Pancreas (tissue), 10 donors: ENCODE data around the gene RNASE8. TPM values are rescaled to one million over a fixed set of nuclear protein-coding genes. Genes with fewer than 3 reads are reported as not detected.

Experiments used
- ATAC-seq, 4 donors: fragments of 200-7000 bp; cut with Tn5 transposase; one replicate each; pipeline versions ENCODE4 v1.8.0 to v1.9.1; 2020; ENCODE audit warnings: mild to moderate bottlenecking in 4 of 4, moderate library complexity in 4 of 4
- DNase-seq, 6 donors: peaks; one replicate each; pipeline ENCODE4 v3.0.0-alpha.2; 2020
- FAIRE-seq: peaks from 2 replicates; lab custom pipeline; 2012; peaks lifted over from hg19 to GRCh38; lab: Jason Lieb, UNC
- H3K27ac ChIP-seq, 4 donors: fragments of 200-600 bp; sonication (generic); 1 replicate in 3 of 4; 2 replicates in 1 of 4; pipeline versions ENCODE4 v1.5.0 to v1.8.0; 2020
- H3K27me3 ChIP-seq, 4 donors: fragments of 200-600 bp; one replicate each; pipeline ENCODE4 v1.8.0; 2021
- H3K36me3 ChIP-seq, 3 donors: fragments of 200-600 bp; sonication (generic) in 1 of 3; one replicate each; pipeline versions ENCODE4 v1.5.0 to v1.8.0; 2020 to 2021
- H3K4me1 ChIP-seq, 3 donors: fragments of 200-600 bp; one replicate each; pipeline ENCODE4 v1.8.0; 2021
- H3K4me3 ChIP-seq, 4 donors: fragments of 200-600 bp; sonication (generic) in 2 of 4; one replicate each; pipeline versions ENCODE4 v1.5.0 to v1.8.0; 2020 to 2021
- H3K9me3 ChIP-seq, 4 donors: fragments of 200-600 bp; one replicate each; pipeline ENCODE4 v1.8.0; 2021
- CTCF ChIP-seq, 4 donors: fragments of 200-600 bp; sonication (generic) in 3 of 4; IDR thresholded peaks; one replicate each; pipeline versions ENCODE4 v1.5.0 to v1.8.0; 2021; ENCODE audit warnings: antibody characterized with exemption in 4 of 4
- WGBS, 2 donors: extraction: QIAGEN DNeasy Blood & Tissue Kit; methylation state at CpG; one replicate each; pipeline ENCODE4 v1.1.7; 2013; 5-methylcytosine and 5-hydroxymethylcytosine counted together
- intact Hi-C, 3 donors: fragments of 100-400 bp; cut with DNase I; formaldehyde crosslinking; loops; one replicate each; pipeline versions ENCODE4 v1.11.1 to v1.14.2; 2022
- polyA plus RNA-seq, 2 donors: library from polyadenylated mRNA; stranded (reverse); fragments of 200-250 nt; gene quantifications; one replicate each; pipeline ENCODE4 v1.2.3, GENCODE V29; 2013
- total RNA-seq, 6 donors: library from RNA; stranded (reverse); fragmentation: NEBNext Ultra II Directional in 4 of 6; extraction: Animal tissue kit (Norgen Biotek cat#: 25700) in 4 of 6; gene quantifications; one replicate each; pipeline versions ENCODE4 v1.2.1 to v1.2.4, GENCODE V29; 2021 to 2023
- donor health status: healthy with polysubstance abuse.
- donor health status: DM: no; HTN: no; CAD: no; lungs with moderate emphysema.
- donor health status: DM: no; HTN: no; CAD: no.
- donor health status: control.
- donor health status: control.
- donor health status: Bipolar disorder and iron deficiency.
- donor health status: DM: yes; HTN: yes; CAD: no.
- donor health status: DM: no; HTN: no; CAD: no.
- donor health status: DM: no; HTN: no; CAD: no.
- donor health status: DM: yes; HTN: yes; CAD: no.

Gene RNASE8
- total and polyA plus RNA-seq, 8 donors: not detected

GRCh38 chr14:21060614-21061346 is 3.2 kb downstream of the RNASE8 start:
- Histone ChIP-seq H3K4me3 (no peak overlapping the region), H3K9me3 (no peaks in the 10 kb centered on the region), H3K4me1 (peaks cover 0 to 8% (median 7%) of the 10 kb centered on the region in 3 donors), H3K36me3 (no peaks in the 10 kb centered on the region), H3K27ac (peak overlapping the region in 1 of 4 donors; percentile 0), H3K27me3 (no peaks in the 10 kb centered on the region)
- ATAC-seq (peak in 3 of 4 donors; percentile 26 to 66 (median 30)), FAIRE-seq (no peak), DNase-seq (no peak)
- 25 to 31% methylated on average over 13 of the region's 13 CpGs for WGBS, 2 donors
- intact Hi-C loops: no loop called here
- TF ChIP-seq CTCF (IDR thresholded peaks at IDR 0.05): no peak

- no peak for ATAC-seq
- no peak for TF ChIP-seq CTCF (IDR thresholded peaks at IDR 0.05)
- 83 to 90% methylated on average over 3 of the region's 3 CpGs for WGBS, 2 donors
- DNase-seq: no peak
- Histone ChIP-seq H3K36me3 (no peaks in the 10 kb centered on the region), H3K4me3 (no peak overlapping the region), H3K4me1 (peaks cover 0 to 3% (median 2%) of the 10 kb centered on the region in 3 donors), H3K9me3 (no peaks in the 10 kb centered on the region), H3K27ac (peak overlapping the region in 1 of 4 donors; percentile 0), H3K27me3 (no peaks in the 10 kb centered on the region)
- FAIRE-seq: no peak
- intact Hi-C loops: no loop called here
These were observed 3.7 kb downstream of the RNASE8 start for GRCh38 chr14:21061347-21061668.

GRCh38 chr14:21063479-21063878 is 5.9 kb downstream of the RNASE8 start:
- DNase-seq (no peak), FAIRE-seq (no peak), ATAC-seq (peak; percentile 25 to 46 (median 41))
- intact Hi-C loops: no loop called here
- Histone ChIP-seq H3K27ac (peak overlapping the region in 2 of 4 donors; percentile 9 to 19), H3K4me1 (no peaks in the 10 kb centered on the region), H3K9me3 (no peaks in the 10 kb centered on the region), H3K36me3 (no peaks in the 10 kb centered on the region), H3K27me3 (no peaks in the 10 kb centered on the region), H3K4me3 (no peak overlapping the region)
- WGBS, 2 donors: 63% methylated on average over 3 of the region's 3 CpGs
- no peak for TF ChIP-seq CTCF (IDR thresholded peaks at IDR 0.05)

- no peak for TF ChIP-seq CTCF (IDR thresholded peaks at IDR 0.05)
- Histone ChIP-seq H3K27me3 (no peaks in the 10 kb centered on the region), H3K36me3 (no peaks in the 10 kb centered on the region), H3K4me1 (peaks cover 0 to 9% (median 5%) of the 10 kb centered on the region in 3 donors), H3K4me3 (no peak overlapping the region), H3K9me3 (no peaks in the 10 kb centered on the region), H3K27ac (no peak overlapping the region)
- ATAC-seq (no peak), FAIRE-seq (no peak), DNase-seq (no peak)
- intact Hi-C loops: loop anchor here in 1 of 3 donors (5.0 kb wide), 1 partner anchor 35 kb away; the partner anchor contains the start of gene TMEM253
- 45 to 63% methylated on average over 7 of the region's 7 CpGs for WGBS, 2 donors
These were observed 9.4 kb downstream of the RNASE8 start for GRCh38 chr14:21066882-21067502.
